ENCODE data around the gene CCDC78. TPM values are rescaled to one million over a fixed set of nuclear protein-coding genes. Genes with fewer than 3 reads are reported as not detected.

Gene CCDC78
- total and polyA plus RNA-seq, 2 of the 13 experiments (the other 11 are each of a cell fraction or from before 2014, with no cell fraction given), result 0.53 to 1.5 TPM

- no peak for TF ChIP-seq KIAA2018 (CRISPR knock-in tag; IDR thresholded peaks at IDR 0.05; ENCODE audit: borderline replicate concordance)
- TF ChIP-seq ZNF740 (CRISPR knock-in tag; IDR thresholded peaks at IDR 0.05), result no peak
- no peak for TF ChIP-seq ZNF496 (CRISPR knock-in tag; IDR thresholded peaks at IDR 0.05; ENCODE audit: insufficient replicate concordance)
- TF ChIP-seq RARA (CRISPR knock-in tag; IDR thresholded peaks at IDR 0.05), result no peak
- peak; percentile 35; the same call in 1 of the 2 replicates for TF ChIP-seq ZBTB42 (CRISPR knock-in tag; IDR thresholded peaks at IDR 0.05)
- no peak for TF ChIP-seq ZNF329 (CRISPR knock-in tag; IDR thresholded peaks at IDR 0.05; ENCODE audit: low read depth)
- no peak for TF ChIP-seq SYNCRIP (IDR thresholded peaks at IDR 0.05; ENCODE audit: insufficient read depth, low read depth, low read length)
- TF ChIP-seq, protein P1, sequence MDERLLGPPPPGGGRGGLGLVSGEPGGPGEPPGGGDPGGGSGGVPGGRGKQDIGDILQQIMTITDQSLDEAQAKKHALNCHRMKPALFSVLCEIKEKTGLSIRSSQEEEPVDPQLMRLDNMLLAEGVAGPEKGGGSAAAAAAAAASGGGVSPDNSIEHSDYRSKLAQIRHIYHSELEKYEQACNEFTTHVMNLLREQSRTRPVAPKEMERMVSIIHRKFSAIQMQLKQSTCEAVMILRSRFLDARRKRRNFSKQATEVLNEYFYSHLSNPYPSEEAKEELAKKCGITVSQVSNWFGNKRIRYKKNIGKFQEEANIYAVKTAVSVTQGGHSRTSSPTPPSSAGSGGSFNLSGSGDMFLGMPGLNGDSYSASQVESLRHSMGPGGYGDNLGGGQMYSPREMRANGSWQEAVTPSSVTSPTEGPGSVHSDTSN (CRISPR knock-in tag; IDR thresholded peaks at IDR 0.05), result no peak
- no peak for TF ChIP-seq RARG (CRISPR knock-in tag; IDR thresholded peaks at IDR 0.05; ENCODE audit: low read depth)
- peak; percentile 81; the same call in 1 of the 2 replicates for TF ChIP-seq ZSCAN25 (CRISPR knock-in tag; IDR thresholded peaks at IDR 0.05)
- peak; percentile 97 for TF ChIP-seq PHF20 (CRISPR knock-in tag; IDR thresholded peaks at IDR 0.05)
- peak; percentile 73; the same call in 1 of the 2 replicates for TF ChIP-seq TMF1 (CRISPR knock-in tag; IDR thresholded peaks at IDR 0.05; ENCODE audit: low read depth)
- TF ChIP-seq SMAD9 (CRISPR knock-in tag; IDR thresholded peaks at IDR 0.05), result no peak
- 0 out of 2 replicates have a peak, but pooled peaks have one; percentile 39 for TF ChIP-seq ZFYVE20 (CRISPR knock-in tag; IDR thresholded peaks at IDR 0.05; ENCODE audit: borderline replicate concordance, low read depth)
- no peak for TF ChIP-seq RBAK (CRISPR knock-in tag; IDR thresholded peaks at IDR 0.05)
- TF ChIP-seq, protein P2, sequence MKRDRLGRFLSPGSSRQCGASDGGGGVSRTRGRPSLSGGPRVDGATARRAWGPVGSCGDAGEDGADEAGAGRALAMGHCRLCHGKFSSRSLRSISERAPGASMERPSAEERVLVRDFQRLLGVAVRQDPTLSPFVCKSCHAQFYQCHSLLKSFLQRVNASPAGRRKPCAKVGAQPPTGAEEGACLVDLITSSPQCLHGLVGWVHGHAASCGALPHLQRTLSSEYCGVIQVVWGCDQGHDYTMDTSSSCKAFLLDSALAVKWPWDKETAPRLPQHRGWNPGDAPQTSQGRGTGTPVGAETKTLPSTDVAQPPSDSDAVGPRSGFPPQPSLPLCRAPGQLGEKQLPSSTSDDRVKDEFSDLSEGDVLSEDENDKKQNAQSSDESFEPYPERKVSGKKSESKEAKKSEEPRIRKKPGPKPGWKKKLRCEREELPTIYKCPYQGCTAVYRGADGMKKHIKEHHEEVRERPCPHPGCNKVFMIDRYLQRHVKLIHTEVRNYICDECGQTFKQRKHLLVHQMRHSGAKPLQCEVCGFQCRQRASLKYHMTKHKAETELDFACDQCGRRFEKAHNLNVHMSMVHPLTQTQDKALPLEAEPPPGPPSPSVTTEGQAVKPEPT (CRISPR knock-in tag; IDR thresholded peaks at IDR 0.05; ENCODE audit: low read depth), result no peak
- TF ChIP-seq ATM (IDR thresholded peaks at IDR 0.05; ENCODE audit: borderline replicate concordance), result no peak
- no peak for TF ChIP-seq ZNF816 (CRISPR knock-in tag; IDR thresholded peaks at IDR 0.05; ENCODE audit: borderline replicate concordance)
Observed at GRCh38 chr16:740764-741505, 14.7 kb upstream of the CCDC78 start, which contains the start of gene CIAO3 (continued).
